Dermis microvascular lymphatic vessel endothelial cell (primary cell): Measurements from ENCODE around the gene WBP1L. TPM values are rescaled to one million over a fixed set of nuclear protein-coding genes. Genes with fewer than 3 reads are reported as not detected.
"Not testable (repeated sequence)": the region's sequence is repeated elsewhere in the genome, so short reads cannot be mapped to it uniquely, and the experiment has no call there.

Source experiments
- DNase-seq, 2 donors: peaks; one replicate each; pipeline versions ENCODE4 v3.0.0 to v3.0.0-alpha.2; 2010; ENCODE audit warnings: low read depth in 2 of 2
- total RNA-seq: library from RNA; depleted of rRNA; stranded (reverse); fragments of >200 nt; gene quantifications from 2 replicates; pipeline ENCODE4 v1.2.1, GENCODE V29; 2014

WBP1L gene
- total RNA-seq, 1 donor from 2014 or later: 35.8 TPM

DNA sequence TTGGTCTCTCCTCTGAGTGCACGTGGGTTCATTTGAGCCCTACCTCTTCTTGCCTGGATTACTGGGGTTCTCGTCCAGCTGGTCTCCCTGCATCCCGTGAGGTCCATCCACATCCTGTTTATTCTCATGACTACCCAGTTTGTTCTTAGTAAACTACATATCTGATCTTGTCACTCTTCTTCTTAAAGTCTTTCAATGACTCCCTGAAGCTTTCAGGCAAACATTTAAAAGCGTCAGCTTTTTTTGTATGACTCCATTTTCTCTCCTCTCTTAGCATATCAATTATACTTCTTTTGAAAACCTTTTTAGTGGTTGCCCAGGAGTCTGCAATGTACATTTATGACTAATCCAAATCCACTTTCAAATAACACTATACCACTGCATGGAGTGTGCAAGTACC, 21.8 kb upstream of the WBP1L start:
- DNase-seq: no peak

DNA sequence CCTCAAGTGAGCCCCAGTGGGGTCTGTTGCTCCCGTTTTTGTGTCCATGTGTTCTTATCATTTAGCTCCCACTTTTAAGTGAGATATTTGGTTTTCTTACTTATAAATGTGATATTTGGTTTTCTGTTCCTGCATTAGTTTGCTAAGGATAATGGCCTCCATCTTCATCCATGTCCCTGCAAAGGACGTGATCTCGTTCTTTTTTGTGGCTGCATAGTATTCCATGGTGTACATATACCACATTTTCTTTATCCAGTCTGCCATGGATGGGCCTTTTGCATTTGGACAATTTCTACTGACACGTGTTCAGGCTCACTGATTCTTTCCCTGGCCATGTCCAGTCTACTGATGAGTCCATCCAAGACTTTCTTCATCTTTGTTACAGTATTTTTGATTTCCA, 19.8 kb upstream of the WBP1L start:
- no peak for DNase-seq

DNA sequence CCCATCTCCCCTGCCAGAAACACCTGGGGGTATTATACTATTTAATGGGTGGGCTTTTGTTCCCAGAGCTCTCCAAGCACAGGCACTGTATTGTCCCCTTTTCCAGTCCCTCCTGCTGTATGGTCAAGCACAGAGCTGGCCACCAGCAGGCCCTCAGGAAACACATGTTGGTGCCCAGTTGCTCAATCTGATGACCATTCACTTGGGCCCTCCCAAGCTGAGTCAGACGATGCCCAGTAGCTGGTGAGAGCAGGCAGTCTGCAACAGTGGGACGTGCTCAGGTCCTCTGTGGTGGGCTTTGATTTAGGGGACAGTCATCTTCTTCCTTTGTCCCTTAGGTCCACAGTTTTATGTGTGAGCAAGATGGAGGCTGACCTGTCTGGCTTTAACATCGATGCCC, 17.5 kb upstream of the WBP1L start:
- no peak for DNase-seq

GRCh38 chr10:102727037-102727818, 16.5 kb upstream of the WBP1L start:
- DNase-seq: no peak

DNA sequence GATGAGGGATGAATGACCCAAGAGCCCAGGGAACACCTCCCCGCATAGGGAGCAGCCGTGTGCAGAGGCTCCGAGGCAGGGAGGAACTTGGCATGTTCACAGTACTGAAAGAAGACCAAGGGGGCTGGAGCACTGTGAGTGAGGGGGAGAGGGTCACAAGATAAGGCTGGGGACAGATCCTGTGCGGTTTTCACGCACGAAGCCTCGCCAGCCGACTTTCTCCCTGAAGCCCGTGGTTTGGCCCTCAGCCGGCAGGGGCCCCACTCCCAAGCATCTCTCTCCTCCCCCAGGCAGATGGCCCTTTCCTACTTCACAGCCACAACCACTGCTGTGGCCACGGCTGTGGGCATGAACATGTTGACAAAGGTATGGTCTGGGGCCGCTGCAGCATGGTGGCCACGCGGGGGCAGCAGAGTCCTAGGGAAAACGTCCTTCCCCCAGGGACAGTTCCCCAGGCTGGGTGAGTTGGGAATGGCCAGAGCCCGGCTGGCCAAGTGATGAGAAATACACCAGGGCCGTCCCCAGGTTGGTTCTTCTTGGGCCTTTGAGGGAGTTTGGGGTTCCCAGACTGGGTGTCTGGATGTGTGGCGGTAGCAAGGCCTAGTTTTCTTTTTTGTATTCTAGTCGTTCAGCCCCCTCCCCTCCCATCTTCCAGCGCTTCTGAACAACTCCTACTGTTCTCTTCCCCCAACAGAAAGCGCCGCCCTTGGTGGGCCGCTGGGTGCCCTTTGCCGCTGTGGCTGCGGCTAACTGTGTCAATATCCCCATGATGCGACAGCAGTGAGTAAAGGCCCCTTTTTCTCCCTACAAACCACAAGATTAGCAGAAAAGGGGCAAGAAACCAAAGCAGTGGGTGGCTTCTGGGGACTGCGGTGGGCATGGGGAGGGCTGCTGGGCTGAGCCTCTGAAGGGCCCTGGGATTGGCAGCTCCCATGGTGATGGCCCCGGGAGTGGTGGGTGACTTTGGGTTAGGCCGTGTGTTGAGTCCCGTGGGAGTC, 14.4 kb upstream of the WBP1L start:
- peak; percentile 64 to 83 for DNase-seq

- DNase-seq: no peak
Measured at GRCh38 chr10:102731222-102731800, 12.4 kb upstream of the WBP1L start.

- no peak for DNase-seq
Measured at GRCh38 chr10:102732661-102733060, 11.1 kb upstream of the WBP1L start.

- no peak for DNase-seq
Measured at GRCh38 chr10:102735065-102735562, 8.6 kb upstream of the WBP1L start.

DNA sequence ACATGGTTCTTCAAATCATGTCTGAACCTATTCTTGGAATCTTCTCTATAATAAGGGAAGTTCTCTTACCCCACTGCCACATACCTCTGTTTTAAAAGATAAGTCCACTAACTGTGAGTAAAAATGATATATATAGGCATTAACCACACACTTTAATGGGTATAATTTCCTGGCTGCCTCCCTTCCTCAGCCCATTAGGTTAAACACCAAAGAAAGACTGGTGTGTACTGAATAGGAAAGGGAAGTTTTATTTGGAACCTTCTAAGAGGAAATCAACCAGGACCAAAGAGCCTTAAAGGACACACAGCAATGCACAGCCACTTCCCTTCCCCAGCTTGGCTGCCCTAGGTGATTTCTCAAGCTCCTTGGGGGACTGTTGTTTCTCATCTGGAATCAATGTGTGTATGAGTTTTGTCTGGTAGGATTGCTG, 5.0 kb upstream of the WBP1L start:
- DNase-seq: peak in 1 of 2 donors; percentile 80

- DNase-seq: no peak
Measured at GRCh38 chr10:102740229-102740628, 3.5 kb upstream of the WBP1L start.

- DNase-seq: peak in 1 of 2 donors; percentile 78
Measured at GRCh38 chr10:102741726-102742237, 2.0 kb upstream of the WBP1L start.

DNA sequence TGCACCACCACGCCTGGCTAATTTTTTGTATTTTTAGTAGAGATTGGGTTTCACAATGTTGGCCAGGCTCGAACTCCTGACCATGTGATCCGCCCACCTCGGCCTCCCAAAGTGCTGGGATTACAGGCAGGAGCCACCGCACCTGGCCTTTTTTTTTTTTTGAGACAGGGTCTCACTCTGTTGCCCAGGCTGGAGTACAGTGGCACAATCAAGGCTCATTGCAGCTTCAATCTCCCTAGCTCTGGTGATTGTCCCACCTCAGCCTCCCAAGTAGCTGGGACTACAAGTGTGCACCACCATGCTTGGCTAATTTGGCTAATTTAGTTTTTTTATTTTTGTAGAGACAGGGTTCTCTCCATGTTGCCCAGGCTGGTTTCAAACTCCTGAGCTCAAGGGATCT, 1.4 kb upstream of the WBP1L start:
- not testable (repeated sequence) for DNase-seq

GRCh38 chr10:102743078-102743587, 615 bp upstream of the WBP1L start:
- no peak for DNase-seq

GRCh38 chr10:102744374-102745051, 765 bp downstream of the WBP1L start:
- peak in 1 of 2 donors; percentile 44 for DNase-seq

DNA sequence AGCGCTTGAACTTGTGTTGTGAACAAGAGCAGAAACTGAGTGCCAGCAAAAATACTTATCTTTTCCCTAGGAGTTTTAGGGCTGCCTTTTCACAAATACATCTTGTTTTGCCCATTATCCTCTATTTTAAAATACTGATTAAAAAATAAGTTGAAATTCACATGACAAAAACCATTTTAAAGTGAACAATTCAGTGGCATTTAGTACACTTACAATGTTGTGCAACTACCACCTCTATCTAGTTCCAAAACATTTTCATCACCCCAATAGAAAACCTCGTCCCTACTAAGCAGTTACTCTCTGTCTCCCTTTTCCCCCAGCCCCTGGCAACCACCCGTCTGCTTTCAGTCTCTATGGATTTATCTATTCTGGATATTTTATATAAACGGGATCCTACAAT, 1.4 kb downstream of the WBP1L start:
- DNase-seq: no peak

DNA sequence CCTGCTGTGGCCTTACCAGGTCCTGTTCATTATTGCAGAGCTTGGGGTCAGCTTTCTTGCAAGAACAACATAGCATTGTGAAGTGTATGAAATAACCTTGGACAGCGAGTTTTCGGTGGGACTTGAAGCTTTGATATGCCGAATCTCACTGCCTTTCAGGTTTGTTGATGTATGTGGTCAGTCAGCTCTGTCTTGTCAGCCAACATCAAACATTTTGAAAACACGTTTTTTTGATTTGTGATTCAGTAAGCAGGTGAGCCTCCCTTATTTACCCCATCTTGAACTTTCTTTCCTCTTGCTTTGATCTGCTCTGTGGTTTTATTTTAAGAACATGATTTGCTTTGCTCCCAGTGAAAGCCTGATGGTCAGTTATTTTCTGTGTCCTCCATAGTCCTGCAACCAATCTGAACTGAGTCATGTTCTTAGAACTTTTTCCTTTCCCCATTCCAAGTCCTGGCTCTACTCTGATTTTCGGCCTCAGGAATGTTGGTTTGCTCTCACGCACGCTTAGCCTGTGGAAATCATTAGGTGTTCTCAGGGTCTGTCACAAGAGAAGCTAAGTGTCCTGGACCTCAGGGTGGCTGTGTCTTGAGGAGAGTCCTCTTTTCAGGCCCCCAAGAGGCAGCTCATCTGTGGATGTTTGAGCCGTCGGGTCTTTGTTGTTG, 8.7 kb downstream of the WBP1L start:
- no peak for DNase-seq

- DNase-seq: peak; percentile 69 to 81
Measured at GRCh38 chr10:102752934-102753664, 9.4 kb downstream of the WBP1L start.

DNA sequence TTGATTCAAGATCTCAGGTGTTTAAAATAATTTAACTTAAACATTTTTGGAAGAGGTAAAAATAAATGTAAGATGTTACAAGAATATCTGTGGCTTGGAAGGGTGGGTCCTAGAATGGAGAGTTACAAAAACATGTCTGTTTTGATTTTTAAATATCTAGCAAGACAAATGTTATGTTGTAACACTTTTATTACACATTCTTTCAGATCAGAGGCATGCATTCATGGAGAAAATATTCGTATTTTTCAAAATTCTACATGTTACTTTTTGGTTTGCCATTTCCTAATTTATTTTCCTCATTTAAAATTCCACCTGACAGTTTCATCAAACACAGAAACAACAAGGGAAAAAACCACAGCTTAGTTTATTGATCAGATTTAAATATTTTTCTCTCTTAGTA, 10.0 kb downstream of the WBP1L start:
- no peak for DNase-seq

DNA sequence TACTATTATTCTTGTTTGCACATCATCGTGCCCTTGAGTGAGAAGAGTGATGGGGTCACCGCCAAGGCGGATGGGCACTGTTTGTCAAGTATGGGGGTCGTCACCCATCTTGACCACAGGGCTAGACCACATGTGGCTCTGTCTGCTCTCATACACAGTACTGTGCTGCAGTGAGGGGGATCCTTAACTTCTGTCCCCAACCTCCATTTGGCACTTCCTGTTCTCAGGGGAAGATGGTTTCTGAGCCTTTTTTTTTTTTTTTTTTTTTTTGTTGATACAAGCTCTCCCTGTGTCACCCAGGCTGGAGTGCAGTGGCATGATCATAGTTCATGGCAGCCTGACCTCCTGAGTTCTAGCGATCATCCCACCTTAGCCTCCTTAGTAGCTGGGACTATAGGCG, 13.6 kb downstream of the WBP1L start:
- no peak for DNase-seq
